IMR-90 (cell line): Measurements from ENCODE around the gene SPDYE4. TPM values are rescaled to one million over a fixed set of nuclear protein-coding genes. Genes with fewer than 3 reads are reported as not detected.

Experiments used
- ATAC-seq: fragments of 200-7000 bp; cut with Tn5 transposase; 2 replicates; pipeline ENCODE4 v1.9.1; 2020; ENCODE audit warnings: low read depth, mild to moderate bottlenecking, moderate library complexity
- BruUV-seq: library from RNA; stranded (reverse); fragments of 400-500 nt; replicated peaks from 2 replicates; lab custom pipeline; 2021; lab: Mats Ljungman, UMichigan
- CTCF ChIA-PET: fragments of 300-600 bp; formaldehyde crosslinking; extraction: SDS; loops from one replicate; lab custom pipeline; 2021; ENCODE audit warnings: antibody characterized with exemption; lab: Yijun Ruan, JAX
- POLR2A ChIA-PET: fragments of 300-600 bp; sonication (Branson Sonifier 250); formaldehyde crosslinking; loops from one replicate; lab custom pipeline; 2022; ENCODE audit warnings: antibody characterized with exemption; ENCODE audit not compliant: unreplicated experiment; lab: Charles Lee
- DNase-seq: peaks from one replicate; pipeline ENCODE4 v3.0.0; 2013
- H2AFZ ChIP-seq: replicated peaks from 2 replicates; pipeline ENCODE3; 2013; ENCODE audit warnings: low read length, mild to moderate bottlenecking; ENCODE audit not compliant: poor library complexity
- H2AK5ac ChIP-seq: 2 replicates; pipeline ENCODE4 v1.6.1; 2013; ENCODE audit warnings: low read depth, low read length, inconsistent platforms
- H2AK9ac ChIP-seq: replicated peaks from 2 replicates; pipeline ENCODE3; 2013; ENCODE audit warnings: mild to moderate bottlenecking, low read depth, low read length, moderate library complexity; ENCODE audit not compliant: poor library complexity
- H2BK120ac ChIP-seq: 2 replicates; pipeline ENCODE4 v1.6.1; 2013; ENCODE audit warnings: low read depth, low read length, inconsistent platforms
- H2BK15ac ChIP-seq: 3 replicates; pipeline ENCODE4 v1.6.1; 2013; ENCODE audit warnings: low read depth, low read length, inconsistent platforms
- H2BK20ac ChIP-seq: 2 replicates; pipeline ENCODE4 v1.6.1; 2013; ENCODE audit warnings: low read depth, mild to moderate bottlenecking, inconsistent platforms, low read length, moderate library complexity
- H2BK5ac ChIP-seq: 2 replicates; pipeline ENCODE4 v1.6.1; 2013; ENCODE audit warnings: mild to moderate bottlenecking, low read depth, low read length, inconsistent platforms; ENCODE audit not compliant: poor library complexity, severe bottlenecking
- H3K14ac ChIP-seq: replicated peaks from 2 replicates; pipeline ENCODE4 v1.6.1; 2013; ENCODE audit warnings: low read depth, low read length, inconsistent platforms
- H3K18ac ChIP-seq: 2 replicates; pipeline ENCODE4 v1.6.1; 2013; ENCODE audit warnings: low read depth, low read length, control low read depth
- H3K23ac ChIP-seq: 2 replicates; pipeline ENCODE4 v1.6.1; 2013; ENCODE audit warnings: low read depth, low read length, inconsistent platforms
- H3K27ac ChIP-seq: 2 replicates; pipeline ENCODE4 v1.5.1; 2013; ENCODE audit warnings: mild to moderate bottlenecking, control low read depth, low read length; ENCODE audit not compliant: insufficient read depth
- H3K27me3 ChIP-seq: 2 replicates; pipeline ENCODE4 v1.6.1; 2013; ENCODE audit warnings: low read length; ENCODE audit not compliant: control insufficient read depth, insufficient read depth
- H3K36me3 ChIP-seq: 2 replicates; pipeline ENCODE4 v1.6.1; 2013; ENCODE audit warnings: low read length, mixed read lengths; ENCODE audit not compliant: control insufficient read depth, insufficient read depth
- H3K4ac ChIP-seq: 2 replicates; pipeline ENCODE4 v1.6.1; 2013; ENCODE audit warnings: low read depth, low read length, inconsistent platforms
- H3K4me1 ChIP-seq: 2 replicates; pipeline ENCODE4 v1.6.1; 2013; ENCODE audit warnings: low read length, mixed read lengths; ENCODE audit not compliant: control insufficient read depth, insufficient read depth
- H3K4me2 ChIP-seq: 2 replicates; pipeline ENCODE4 v1.6.1; 2013; ENCODE audit warnings: low read depth, mild to moderate bottlenecking, control low read depth, low read length, moderate library complexity
- H3K4me3 ChIP-seq: 2 replicates; pipeline ENCODE4 v1.5.1; 2013; ENCODE audit warnings: low read depth, mild to moderate bottlenecking, control low read depth, low read length, moderate library complexity; ENCODE audit not compliant: insufficient read depth
- H3K56ac ChIP-seq: 2 replicates; pipeline ENCODE4 v1.6.1; 2013; ENCODE audit warnings: low read length, inconsistent platforms; ENCODE audit not compliant: insufficient read depth; ENCODE audit errors: extremely low read depth
- H3K79me1 ChIP-seq, 2 experiments: 2 replicates each; pipeline ENCODE4 v1.6.1; 2013; ENCODE audit warnings: low read length in 2 of 2, inconsistent platforms in 1 of 2, low read depth in 1 of 2
- H3K9ac ChIP-seq: 2 replicates; pipeline ENCODE4 v1.6.1; 2013; ENCODE audit warnings: low read depth, low read length, control low read depth
- H3K9me1 ChIP-seq: 2 replicates; pipeline ENCODE4 v1.6.1; 2013; ENCODE audit warnings: low read length, inconsistent platforms; ENCODE audit not compliant: insufficient read depth
- H3K9me3 ChIP-seq: 2 replicates; pipeline ENCODE4 v1.6.1; 2013; ENCODE audit warnings: low read length; ENCODE audit not compliant: control insufficient read depth, insufficient read depth
- H4K20me1 ChIP-seq: 2 replicates; pipeline ENCODE4 v1.6.1; 2013; ENCODE audit warnings: low read length, inconsistent platforms; ENCODE audit not compliant: insufficient read depth
- H4K5ac ChIP-seq: 2 replicates; pipeline ENCODE4 v1.6.1; 2013; ENCODE audit warnings: mild to moderate bottlenecking, low read depth, low read length, control low read depth
- H4K8ac ChIP-seq, 2 experiments: 2 replicates each; pipeline ENCODE4 v1.6.1; 2013; ENCODE audit warnings: low read depth in 2 of 2, low read length in 2 of 2, control low read depth in 1 of 2, inconsistent platforms in 1 of 2
- H4K91ac ChIP-seq: 2 replicates; pipeline ENCODE4 v1.6.1; 2013; ENCODE audit warnings: low read depth, low read length, inconsistent platforms; ENCODE audit not compliant: insufficient read depth
- CEBPB ChIP-seq: IDR thresholded peaks from 2 replicates; pipeline ENCODE4 v1.6.1; 2012; ENCODE audit warnings: low read depth, low read length, improper control_type of control experiment
- FOS ChIP-seq: fragments of 150-350 bp; IDR thresholded peaks from 2 replicates; pipeline ENCODE4 v1.6.1; 2016; ENCODE audit warnings: low read depth, low read length
- MAFK ChIP-seq: IDR thresholded peaks from 2 replicates; pipeline ENCODE4 v1.6.1; 2012; ENCODE audit warnings: low read depth, low read length, improper control_type of control experiment
- MAZ ChIP-seq: IDR thresholded peaks from 2 replicates; pipeline ENCODE4 v1.6.1; 2012; ENCODE audit warnings: low read depth, mild to moderate bottlenecking, low read length, improper control_type of control experiment, moderate library complexity, borderline replicate concordance
- MXI1 ChIP-seq: IDR thresholded peaks from 2 replicates; pipeline ENCODE4 v1.6.1; 2012; ENCODE audit warnings: low read depth, mild to moderate bottlenecking, low read length, moderate library complexity, borderline replicate concordance
- NFE2L2 ChIP-seq: fragments of 150-350 bp; IDR thresholded peaks from 2 replicates; pipeline ENCODE4 v1.6.1; 2016; ENCODE audit warnings: low read depth, mild to moderate bottlenecking, low read length
- POLR2A ChIP-seq: IDR thresholded peaks from 2 replicates; pipeline ENCODE4 v1.6.1; 2012; ENCODE audit warnings: mild to moderate bottlenecking, low read depth, low read length
- RAD21 ChIP-seq: IDR thresholded peaks from 2 replicates; pipeline ENCODE4 v1.6.1; 2012; ENCODE audit warnings: low read length, improper control_type of control experiment
- RCOR1 ChIP-seq: IDR thresholded peaks from 2 replicates; pipeline ENCODE4 v1.6.1; 2012; ENCODE audit warnings: mild to moderate bottlenecking, low read length, improper control_type of control experiment; ENCODE audit not compliant: insufficient replicate concordance
- RFX5 ChIP-seq: IDR thresholded peaks from 2 replicates; pipeline ENCODE4 v1.8.0; 2012; ENCODE audit warnings: low read depth, mild to moderate bottlenecking, low read length, moderate library complexity
- SMC3 ChIP-seq: fragments of 150-350 bp; IDR thresholded peaks from 2 replicates; pipeline ENCODE4 v1.6.1; 2016; ENCODE audit warnings: low read depth, mild to moderate bottlenecking, antibody characterized with exemption, low read length, moderate library complexity
- WGBS, 2 experiments: methylation state at CpG; one replicate each; pipeline versions ENCODE4 v1.1.5 to v1.1.7; 2013; ENCODE audit warnings: missing lambda C conversion rate in 2 of 2; ENCODE audit not compliant: insufficient read length in 1 of 2; ENCODE audit errors: extremely low coverage in 2 of 2; 5-methylcytosine and 5-hydroxymethylcytosine counted together
- dilution Hi-C: fragments of 300-500 bp; cut with HindIII; formaldehyde crosslinking; loops from one replicate; pipeline ENCODE4 v1.14.3; 2018; ENCODE audit warnings: low sequenced_read_pairs; ENCODE audit not compliant: unreplicated experiment
- in situ Hi-C: fragments of 300-500 bp; cut with MboI; formaldehyde crosslinking; loops from 3 replicates; pipeline ENCODE4 v1.14.3; 2019; ENCODE audit warnings: low sequenced_read_pairs, inconsistent platforms, mixed read lengths
- intact Hi-C: fragments of 100-400 bp; cut with micrococcal nuclease; formaldehyde crosslinking; loops from 2 replicates; pipeline ENCODE4 v1.10.0; 2022
- polyA plus RNA-seq, 3 experiments: library from polyadenylated mRNA; depleted of rRNA; stranded (reverse); fragments of >200 nt; gene quantifications; 2 replicates each; pipeline ENCODE4 v1.2.3, GENCODE V29; 2012; ENCODE audit warnings: low replicate concordance in 1 of 3
- total RNA-seq: library from RNA; depleted of rRNA; stranded (reverse); fragments of >200 nt; gene quantifications from 2 replicates; pipeline ENCODE4 v1.2.3, GENCODE V29; 2012
- TF ChIP-seq, protein P1 (sequence below): conservative IDR thresholded peaks from 2 replicates; pipeline ENCODE4 v1.5.1; 2012; ENCODE audit warnings: mild to moderate bottlenecking, low read depth, low read length, improper control_type of control experiment

SPDYE4 gene
- total and polyA plus RNA-seq, 2 of the 4 experiments (the other 2 are of a cell fraction): not detected

DNA sequence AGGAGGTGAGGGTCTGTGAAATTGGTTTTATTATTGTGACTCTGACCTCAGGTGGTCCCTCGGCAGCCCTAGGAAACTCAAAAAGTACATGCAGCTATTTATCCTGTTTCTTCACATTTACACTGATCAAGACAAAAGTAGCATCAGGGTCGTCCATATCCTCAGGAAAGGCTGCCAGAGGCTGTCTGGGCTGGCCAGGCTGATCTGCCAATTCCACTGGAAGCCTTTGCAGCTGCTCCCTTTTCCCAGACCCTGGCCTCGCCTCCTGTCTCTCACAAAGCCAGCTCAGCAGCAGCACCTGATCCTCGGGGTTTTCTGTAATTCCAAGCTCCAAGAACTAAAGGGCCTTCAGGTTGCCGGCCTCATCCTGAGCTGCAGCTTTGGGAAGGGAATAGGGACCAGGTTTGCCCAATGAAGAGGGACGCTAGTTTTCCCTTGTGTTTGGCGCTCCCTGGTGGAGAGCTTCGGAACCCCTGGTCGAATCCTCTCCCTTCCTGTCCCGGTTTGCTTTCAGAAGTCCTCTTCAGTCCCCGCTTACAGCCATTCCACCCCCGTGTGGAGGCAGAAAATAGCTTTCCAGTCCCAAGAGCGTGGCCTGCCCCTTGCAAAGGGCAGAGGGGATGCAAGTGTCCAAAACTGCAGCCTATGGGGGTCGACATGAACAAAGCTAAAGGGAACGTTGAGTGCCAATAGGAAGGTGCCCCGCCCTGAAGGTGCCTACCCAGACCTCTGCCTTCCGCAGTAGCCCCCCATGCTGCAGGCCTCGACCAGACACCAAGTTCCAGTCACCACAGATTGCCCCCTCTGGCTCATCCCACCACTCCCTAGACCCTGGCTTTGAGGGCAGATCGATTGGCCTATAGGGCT is 27.4 kb upstream of the SPDYE4 start:
- no peak overlapping the region for H2AK5ac ChIP-seq
- H3K36me3 ChIP-seq: no peaks in the 10 kb centered on the region
- no peak overlapping the region for H2BK20ac ChIP-seq
- no peak overlapping the region for H3K4ac ChIP-seq
- H3K18ac ChIP-seq: no peak overlapping the region
- no peak overlapping the region for H2BK120ac ChIP-seq
- no peak overlapping the region for H2AK9ac ChIP-seq
- ATAC-seq: peak; percentile 98
- H3K56ac ChIP-seq: no peak overlapping the region
- BruUV-seq: no TSS peak
- no peaks in the 10 kb centered on the region for H3K79me1 ChIP-seq
- no peaks in the 10 kb centered on the region for H3K9me1 ChIP-seq
- H3K4me3 ChIP-seq: no peak overlapping the region
- no peak for TF ChIP-seq POLR2A
- TF ChIP-seq RCOR1: no peak
- no peak for TF ChIP-seq MAZ
- peak; percentile 58 for TF ChIP-seq SMC3
- TF ChIP-seq, protein P1, sequence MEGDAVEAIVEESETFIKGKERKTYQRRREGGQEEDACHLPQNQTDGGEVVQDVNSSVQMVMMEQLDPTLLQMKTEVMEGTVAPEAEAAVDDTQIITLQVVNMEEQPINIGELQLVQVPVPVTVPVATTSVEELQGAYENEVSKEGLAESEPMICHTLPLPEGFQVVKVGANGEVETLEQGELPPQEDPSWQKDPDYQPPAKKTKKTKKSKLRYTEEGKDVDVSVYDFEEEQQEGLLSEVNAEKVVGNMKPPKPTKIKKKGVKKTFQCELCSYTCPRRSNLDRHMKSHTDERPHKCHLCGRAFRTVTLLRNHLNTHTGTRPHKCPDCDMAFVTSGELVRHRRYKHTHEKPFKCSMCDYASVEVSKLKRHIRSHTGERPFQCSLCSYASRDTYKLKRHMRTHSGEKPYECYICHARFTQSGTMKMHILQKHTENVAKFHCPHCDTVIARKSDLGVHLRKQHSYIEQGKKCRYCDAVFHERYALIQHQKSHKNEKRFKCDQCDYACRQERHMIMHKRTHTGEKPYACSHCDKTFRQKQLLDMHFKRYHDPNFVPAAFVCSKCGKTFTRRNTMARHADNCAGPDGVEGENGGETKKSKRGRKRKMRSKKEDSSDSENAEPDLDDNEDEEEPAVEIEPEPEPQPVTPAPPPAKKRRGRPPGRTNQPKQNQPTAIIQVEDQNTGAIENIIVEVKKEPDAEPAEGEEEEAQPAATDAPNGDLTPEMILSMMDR: peak; percentile 80
- no peak for TF ChIP-seq FOS
- no peak for TF ChIP-seq MAFK
- TF ChIP-seq RFX5: no peak
- TF ChIP-seq MXI1: no peak
- peak; percentile 89 for TF ChIP-seq RAD21
- TF ChIP-seq CEBPB: no peak
- TF ChIP-seq NFE2L2: no peak
- H3K27ac ChIP-seq: no peak overlapping the region
- no peak overlapping the region for H4K5ac ChIP-seq
- POLR2A ChIA-PET: no interaction called here
- H2BK15ac ChIP-seq: no peak overlapping the region
- H3K23ac ChIP-seq: no peak overlapping the region
- H3K9me3 ChIP-seq: no peaks in the 10 kb centered on the region
- H2AFZ ChIP-seq: peak overlapping the region; percentile 80
- H3K14ac ChIP-seq: no peak overlapping the region
- intact Hi-C loops (loop anchor here (1.0 to 10.0 kb wide), 5 partner anchors 39 to 739 kb away; partner anchors contain the start of gene RPL26), in situ Hi-C loops (loop anchor here (10.0 to 25.0 kb wide), 2 partner anchors 371 to 752 kb away; no protein-coding TSS in a partner anchor), dilution Hi-C loops (no loop called here)
- whole genome bisulfite sequencing, 2 experiments: 100% methylated on average over 1 of the region's 19 CpGs; no CpG with 5 or more reads in 1 of the 2 experiments
- H2BK5ac ChIP-seq: no peak overlapping the region
- H4K91ac ChIP-seq: no peak overlapping the region
- no peaks in the 10 kb centered on the region for H4K20me1 ChIP-seq
- DNase-seq: peak; percentile 56
- no peaks in the 10 kb centered on the region; the same call in 1 of the 2 replicates for H3K27me3 ChIP-seq
- H3K4me2 ChIP-seq: no peak overlapping the region
- H4K8ac ChIP-seq: no peak overlapping the region
- no peaks in the 10 kb centered on the region for H3K4me1 ChIP-seq
- CTCF ChIA-PET: interaction anchor here (0.6 to 2.0 kb wide), 5 partner anchors 9 to 376 kb away, joined by 3 to 9 read pairs (median 5); no protein-coding TSS in a partner anchor
- H3K9ac ChIP-seq: no peak overlapping the region
